GF-D8 (cell line): Measurements from ENCODE around the gene INPP5A.
"Not testable (repeated sequence)": the region's sequence is repeated elsewhere in the genome, so short reads cannot be mapped to it uniquely, and the experiment has no call there.

Experiments used
- DNase-seq: peaks from one replicate; lab custom pipeline; 2025; lab: John Stamatoyannopoulos, UW

INPP5A gene

GRCh38 chr10:132697578-132698200, 160.1 kb downstream of the INPP5A start:
- no peak for DNase-seq

DNA sequence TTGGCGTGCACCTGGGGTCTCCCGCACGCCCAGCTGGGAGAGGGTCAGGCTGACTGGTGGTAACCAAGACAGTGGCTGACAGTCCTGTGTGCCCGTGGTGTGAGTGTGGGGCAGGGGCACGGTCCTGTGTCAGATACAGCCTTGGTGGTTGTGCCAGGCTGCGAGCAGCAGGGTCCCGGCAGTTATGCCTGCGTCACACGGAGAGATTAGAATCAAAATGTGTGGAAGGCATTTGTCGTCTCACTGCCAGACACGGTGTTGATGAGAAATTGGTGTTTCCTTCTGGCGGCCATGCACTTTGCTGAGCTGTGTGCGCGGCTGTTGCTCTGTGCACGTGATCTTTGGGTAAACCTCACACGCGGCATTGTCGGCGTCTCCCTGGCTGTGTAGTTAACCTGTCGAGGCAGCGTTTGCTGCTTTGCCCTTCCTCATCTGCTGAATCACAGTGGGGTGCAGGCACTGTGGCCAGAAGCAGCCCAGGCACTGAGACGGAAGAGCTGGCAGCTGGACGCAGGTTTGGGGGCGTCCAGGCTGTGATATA, 160.7 kb downstream of the INPP5A start:
- DNase-seq, result no peak

DNA sequence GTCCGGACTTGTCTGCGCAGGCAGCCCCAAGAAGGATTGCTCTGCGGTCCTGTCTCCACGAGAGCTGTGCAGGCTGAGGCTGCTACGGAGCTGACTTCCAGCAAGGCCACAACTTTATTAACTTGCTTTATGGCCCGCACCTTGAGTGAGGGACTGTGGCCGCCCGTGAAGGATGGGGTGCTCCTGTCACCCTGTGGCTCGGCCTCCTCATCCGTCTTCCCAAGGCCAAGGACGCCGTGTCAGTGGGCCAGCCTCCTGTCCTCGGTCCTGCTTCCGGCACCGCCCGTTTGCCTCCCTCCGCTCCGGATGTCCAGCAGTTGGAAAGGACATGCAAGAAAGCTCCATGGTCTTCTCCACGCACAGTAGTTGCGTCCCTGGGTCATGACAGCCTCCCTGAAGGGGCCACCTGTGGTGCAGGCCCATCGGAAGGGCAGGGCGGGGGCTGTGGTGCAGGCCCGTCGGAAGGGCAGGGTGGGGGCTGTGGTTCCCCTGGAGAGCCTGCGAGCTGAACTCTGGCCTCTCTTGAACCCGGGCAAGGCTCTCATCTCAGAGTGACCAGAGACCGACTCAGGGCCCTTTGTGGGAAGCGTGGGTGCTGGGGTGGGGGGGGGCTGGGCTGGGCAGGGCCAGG, 161.3 kb downstream of the INPP5A start:
- DNase-seq, result no peak

- DNase-seq, result no peak
Measured at GRCh38 chr10:132699411-132700155, 162.0 kb downstream of the INPP5A start.

DNA sequence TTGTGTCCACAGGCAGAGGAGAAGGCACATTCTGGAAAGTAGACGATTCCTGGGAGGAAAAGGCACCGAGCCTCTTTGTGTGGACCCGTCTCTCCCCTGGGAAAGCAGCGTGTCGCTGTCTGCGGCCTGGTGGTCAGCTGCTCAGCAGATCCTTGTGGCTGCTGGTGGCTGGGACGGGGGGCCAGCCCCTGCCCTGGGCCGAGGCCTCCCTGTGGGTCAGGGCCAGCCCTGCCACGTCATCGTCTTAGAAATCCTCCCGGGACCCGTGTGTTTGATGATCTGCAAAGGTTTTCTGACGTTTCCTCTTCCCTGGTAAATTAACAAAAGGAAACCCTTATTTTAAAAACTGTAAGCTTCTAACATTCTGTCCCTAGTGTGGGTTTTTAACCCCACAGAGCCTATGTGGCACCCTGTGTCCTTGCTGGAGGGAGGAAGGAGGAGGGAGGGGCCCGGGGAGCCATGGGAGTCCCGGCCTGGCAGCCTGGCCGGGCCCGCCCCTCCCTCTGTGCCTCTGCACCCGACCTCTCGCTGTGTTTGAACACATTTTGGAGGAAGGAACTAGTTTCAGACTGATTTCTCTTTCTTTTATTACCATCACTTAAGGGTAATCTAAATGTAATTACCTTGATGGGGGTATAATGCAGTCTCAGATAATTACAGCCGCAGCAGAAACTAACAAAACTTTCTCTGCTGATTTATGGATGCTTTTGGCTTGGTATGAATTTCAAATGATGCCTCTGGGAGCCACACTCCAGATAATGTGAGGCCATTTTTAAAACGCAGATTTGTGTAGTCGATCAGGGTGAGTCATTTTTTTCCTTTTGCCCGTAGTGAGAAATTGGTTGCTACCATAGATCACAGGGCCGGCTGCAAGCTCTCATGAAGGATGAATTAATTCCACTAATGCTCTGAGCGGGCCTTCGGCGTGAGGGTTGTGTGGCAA, 162.8 kb downstream of the INPP5A start:
- DNase-seq, result no peak

GRCh38 chr10:132701099-132701845, 163.7 kb downstream of the INPP5A start:
- DNase-seq, result no peak

GRCh38 chr10:132701846-132702190, 164.2 kb downstream of the INPP5A start:
- no peak for DNase-seq

DNA sequence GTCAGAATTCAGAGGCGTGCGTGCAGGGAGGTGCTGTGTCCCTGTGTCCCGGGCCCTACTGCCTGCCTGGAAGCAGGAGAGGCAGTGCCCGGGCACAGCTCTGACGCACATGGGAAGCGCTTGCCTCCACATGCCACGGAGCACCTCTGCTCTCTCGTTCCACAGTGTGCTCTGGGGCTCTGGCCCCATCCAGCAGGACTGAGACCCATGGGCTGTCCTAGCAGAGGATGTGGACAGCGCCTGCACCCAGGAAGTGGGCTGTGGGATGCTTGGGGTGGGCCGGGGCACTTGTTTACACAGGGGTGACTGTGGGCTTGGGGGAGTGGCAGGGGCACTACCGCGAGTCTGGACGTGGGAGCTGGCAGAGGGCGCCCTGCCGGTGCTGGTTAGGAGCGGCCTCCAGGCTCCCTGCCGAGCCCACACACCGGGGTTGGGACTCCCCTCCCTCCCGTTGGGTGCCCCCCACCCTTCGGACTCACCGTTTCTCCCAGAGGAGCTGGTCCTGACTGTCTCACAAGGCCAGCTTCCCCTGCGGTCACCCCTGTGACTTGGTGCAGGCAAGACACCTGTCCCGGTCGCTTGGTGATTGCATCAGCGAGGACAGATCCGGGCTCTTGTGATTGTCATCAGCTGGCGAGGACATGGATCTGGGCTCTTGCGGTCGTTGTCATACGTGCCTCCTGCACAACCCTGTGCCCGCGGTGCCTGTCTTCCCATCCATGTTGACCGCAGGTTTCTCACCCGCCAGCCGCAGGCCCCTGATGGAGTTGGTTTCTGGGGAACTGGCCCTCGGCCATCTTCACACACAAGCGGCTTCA, 165.2 kb downstream of the INPP5A start:
- no peak for DNase-seq

DNA sequence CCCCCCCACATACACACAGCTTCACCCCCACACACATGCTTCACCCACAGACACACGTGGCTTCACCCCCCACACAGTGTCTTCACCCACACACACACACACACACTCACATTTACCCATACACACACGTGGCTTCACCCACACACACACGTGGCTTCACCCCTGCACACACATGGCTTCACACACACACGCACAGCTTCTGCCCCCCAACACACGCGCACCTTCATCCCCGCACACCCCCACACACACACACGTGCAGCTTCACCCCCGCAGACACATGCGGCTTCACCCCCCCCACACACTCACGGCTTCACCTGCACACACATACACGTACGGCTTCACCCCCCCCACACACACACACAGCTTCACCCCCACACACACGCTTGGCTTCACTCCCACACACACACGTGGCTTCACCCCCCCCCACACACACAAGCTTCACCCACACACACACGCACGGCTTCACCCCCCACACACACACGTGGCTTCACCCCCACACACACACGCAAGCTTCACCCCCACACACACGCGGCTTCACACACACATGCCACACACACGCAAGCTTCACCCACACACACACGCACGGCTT, 165.9 kb downstream of the INPP5A start:
- no peak for DNase-seq

GRCh38 chr10:132704008-132704814, 166.6 kb downstream of the INPP5A start:
- no peak for DNase-seq

GRCh38 chr10:132704815-132705064, 167.2 kb downstream of the INPP5A start:
- not testable (repeated sequence) for DNase-seq

- no peak for DNase-seq
Measured at GRCh38 chr10:132705173-132705572, 167.6 kb downstream of the INPP5A start.

GRCh38 chr10:132705943-132706342, 168.4 kb downstream of the INPP5A start:
- DNase-seq, result no peak

- no peak for DNase-seq
Measured at GRCh38 chr10:132706701-132707100, 169.1 kb downstream of the INPP5A start.

- DNase-seq, result no peak
Measured at GRCh38 chr10:132707121-132707775, 169.7 kb downstream of the INPP5A start.

DNA sequence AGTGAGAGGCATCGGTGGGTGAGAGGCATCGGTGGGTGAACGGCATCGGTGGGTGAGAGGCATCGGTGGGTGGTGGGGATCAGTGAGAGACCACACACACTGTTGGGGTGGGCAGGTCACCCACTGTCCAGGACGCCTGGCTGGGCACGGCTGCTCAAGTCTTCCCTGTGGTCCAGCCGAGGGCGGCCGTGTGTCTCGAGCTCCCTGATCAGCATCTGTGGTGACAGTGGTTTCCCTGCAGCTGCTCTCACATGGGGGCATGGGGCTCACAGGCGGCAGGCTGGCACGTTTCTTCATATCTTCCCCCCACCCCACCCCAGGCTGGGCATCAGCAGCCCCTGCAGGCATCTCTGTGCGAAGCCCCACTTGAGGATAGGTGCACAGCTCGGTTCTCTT, 170.2 kb downstream of the INPP5A start:
- no peak for DNase-seq

GRCh38 chr10:132708441-132708840, 170.9 kb downstream of the INPP5A start:
- DNase-seq, result no peak

DNA sequence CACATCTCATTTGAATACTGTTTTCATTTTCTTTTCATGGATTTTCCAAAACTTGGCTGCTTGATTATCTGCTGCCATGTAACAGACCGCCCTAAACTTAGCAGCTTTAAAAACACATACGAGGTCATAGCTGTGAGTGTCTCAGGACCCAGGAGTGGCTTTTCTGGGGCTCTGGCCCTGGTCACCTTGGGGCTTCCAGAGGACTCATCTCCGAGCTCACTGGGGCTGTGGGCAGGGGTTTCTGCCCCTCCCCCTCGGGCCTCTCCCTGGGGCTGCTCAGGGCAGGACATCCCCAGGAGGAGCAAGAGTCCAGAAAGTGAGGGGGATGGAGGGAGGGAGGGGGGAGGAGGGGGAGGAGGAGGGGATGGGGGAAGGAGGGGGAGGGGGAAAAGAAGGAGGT, 171.3 kb downstream of the INPP5A start:
- no peak for DNase-seq

GRCh38 chr10:132709471-132709951, 171.9 kb downstream of the INPP5A start:
- DNase-seq, result no peak
